Measurements from ENCODE around the gene EGFR. TPM values are rescaled to one million over a fixed set of nuclear protein-coding genes. Genes with fewer than 3 reads are reported as not detected.

The EGFR gene
- total RNA-seq, 3 donors from 2014 or later = 63.6 to 96.3 (median 72.5) TPM

DNA sequence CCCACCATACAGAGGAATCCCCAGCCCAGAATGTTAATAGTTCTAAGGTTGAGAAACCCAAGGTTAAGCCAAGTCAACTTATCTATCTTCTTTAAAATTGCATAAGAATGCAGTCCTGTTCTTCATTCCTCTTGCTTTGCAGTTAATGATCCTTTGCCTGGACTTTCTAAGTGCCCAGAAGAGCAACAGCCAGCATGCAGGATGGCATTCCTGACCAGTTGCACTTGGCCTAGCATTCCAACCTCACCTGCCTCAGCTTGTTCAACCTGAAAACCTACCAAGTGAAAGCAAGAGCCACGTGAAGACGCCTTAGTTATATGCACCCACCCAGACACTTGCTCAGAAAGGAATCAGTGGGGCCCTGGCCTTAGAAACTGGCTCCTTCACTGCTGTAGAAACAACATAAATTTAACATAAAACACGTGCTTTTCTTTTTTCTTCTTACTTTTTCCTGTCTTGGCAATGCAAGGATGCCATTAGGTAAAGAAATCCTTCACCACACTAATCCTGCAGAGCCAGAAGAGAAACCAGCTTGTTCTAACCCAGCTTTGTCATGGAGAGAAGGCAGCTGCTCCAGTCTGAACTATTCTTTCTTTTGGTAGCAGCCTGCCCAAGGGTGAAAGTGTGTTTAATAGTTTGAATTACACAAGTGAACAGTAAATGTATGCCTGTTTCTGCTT lies 25.0 kb downstream of the EGFR start:
- no peak overlapping the region for H3K4me3 ChIP-seq
- ATAC-seq = peak; percentile 12
- no peaks in the 10 kb centered on the region for H3K9me3 ChIP-seq
- peaks cover 36% of the 10 kb centered on the region for H3K4me1 ChIP-seq (ENCODE audit: low read depth)
- DNase-seq = no peak
- no peaks in the 10 kb centered on the region for H3K36me3 ChIP-seq (ENCODE audit: low read depth)
- intact Hi-C loops (cut with DNase I, micrococcal nuclease) = no loop called here
- TF ChIP-seq, protein P1, sequence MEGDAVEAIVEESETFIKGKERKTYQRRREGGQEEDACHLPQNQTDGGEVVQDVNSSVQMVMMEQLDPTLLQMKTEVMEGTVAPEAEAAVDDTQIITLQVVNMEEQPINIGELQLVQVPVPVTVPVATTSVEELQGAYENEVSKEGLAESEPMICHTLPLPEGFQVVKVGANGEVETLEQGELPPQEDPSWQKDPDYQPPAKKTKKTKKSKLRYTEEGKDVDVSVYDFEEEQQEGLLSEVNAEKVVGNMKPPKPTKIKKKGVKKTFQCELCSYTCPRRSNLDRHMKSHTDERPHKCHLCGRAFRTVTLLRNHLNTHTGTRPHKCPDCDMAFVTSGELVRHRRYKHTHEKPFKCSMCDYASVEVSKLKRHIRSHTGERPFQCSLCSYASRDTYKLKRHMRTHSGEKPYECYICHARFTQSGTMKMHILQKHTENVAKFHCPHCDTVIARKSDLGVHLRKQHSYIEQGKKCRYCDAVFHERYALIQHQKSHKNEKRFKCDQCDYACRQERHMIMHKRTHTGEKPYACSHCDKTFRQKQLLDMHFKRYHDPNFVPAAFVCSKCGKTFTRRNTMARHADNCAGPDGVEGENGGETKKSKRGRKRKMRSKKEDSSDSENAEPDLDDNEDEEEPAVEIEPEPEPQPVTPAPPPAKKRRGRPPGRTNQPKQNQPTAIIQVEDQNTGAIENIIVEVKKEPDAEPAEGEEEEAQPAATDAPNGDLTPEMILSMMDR (IDR thresholded peaks at IDR 0.05) = no peak

DNA sequence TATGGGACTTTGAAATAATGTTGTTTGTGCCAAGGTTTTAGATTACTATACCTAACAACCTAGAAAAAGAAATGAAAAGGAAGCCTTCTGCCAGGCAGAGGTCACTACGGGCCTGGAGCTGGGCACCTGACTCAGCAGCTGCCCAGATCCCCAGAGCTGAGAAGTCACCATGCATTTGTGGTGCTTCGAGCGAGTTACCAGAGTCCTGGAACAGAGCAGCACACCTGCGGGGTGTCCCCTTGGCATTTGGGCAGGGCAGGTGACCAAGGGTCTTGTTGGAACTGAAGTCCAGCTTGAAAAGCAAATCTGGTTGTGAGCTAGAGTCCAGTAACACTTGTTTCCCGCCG lies 25.5 kb downstream of the EGFR start:
- Histone ChIP-seq H3K4me1 (ENCODE audit: low read depth) (peaks cover 36% of the 10 kb centered on the region), H3K9me3 (no peaks in the 10 kb centered on the region), H3K36me3 (ENCODE audit: low read depth) (no peaks in the 10 kb centered on the region), H3K4me3 (no peak overlapping the region)
- TF ChIP-seq, protein P1 (IDR thresholded peaks at IDR 0.05) = no peak
- ATAC-seq (peak; percentile 20), DNase-seq (peak in 2 of 3 donors; percentile 25 to 39)
- intact Hi-C loops (cut with DNase I, micrococcal nuclease) = no loop called here

DNA sequence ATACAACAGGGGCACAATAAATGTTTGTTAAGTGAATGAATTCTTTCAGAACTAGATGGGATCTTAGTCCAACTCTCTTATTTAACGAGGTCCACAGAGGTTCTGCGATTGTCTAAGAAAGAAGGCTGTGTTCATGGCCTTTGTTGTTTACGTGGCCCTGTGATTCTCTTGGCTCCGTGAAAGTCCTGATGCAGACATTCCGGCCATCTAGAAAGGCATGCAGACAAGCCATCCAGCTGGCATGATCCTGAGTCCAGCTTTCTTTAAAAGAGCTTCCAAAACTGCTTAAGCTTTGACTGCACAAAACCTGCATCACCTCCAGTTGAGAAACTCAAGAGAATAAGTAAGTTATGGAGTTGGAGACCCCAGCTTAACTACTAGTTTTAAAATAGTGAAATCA lies 26.0 kb downstream of the EGFR start:
- no peak for ATAC-seq
- Histone ChIP-seq H3K9me3 (no peaks in the 10 kb centered on the region), H3K4me1 (ENCODE audit: low read depth) (peaks cover 36% of the 10 kb centered on the region), H3K4me3 (no peak overlapping the region), H3K36me3 (ENCODE audit: low read depth) (no peaks in the 10 kb centered on the region)
- no peak for DNase-seq
- TF ChIP-seq, protein P1 (IDR thresholded peaks at IDR 0.05) = no peak
- intact Hi-C loops (cut with DNase I, micrococcal nuclease) = no loop called here

DNA sequence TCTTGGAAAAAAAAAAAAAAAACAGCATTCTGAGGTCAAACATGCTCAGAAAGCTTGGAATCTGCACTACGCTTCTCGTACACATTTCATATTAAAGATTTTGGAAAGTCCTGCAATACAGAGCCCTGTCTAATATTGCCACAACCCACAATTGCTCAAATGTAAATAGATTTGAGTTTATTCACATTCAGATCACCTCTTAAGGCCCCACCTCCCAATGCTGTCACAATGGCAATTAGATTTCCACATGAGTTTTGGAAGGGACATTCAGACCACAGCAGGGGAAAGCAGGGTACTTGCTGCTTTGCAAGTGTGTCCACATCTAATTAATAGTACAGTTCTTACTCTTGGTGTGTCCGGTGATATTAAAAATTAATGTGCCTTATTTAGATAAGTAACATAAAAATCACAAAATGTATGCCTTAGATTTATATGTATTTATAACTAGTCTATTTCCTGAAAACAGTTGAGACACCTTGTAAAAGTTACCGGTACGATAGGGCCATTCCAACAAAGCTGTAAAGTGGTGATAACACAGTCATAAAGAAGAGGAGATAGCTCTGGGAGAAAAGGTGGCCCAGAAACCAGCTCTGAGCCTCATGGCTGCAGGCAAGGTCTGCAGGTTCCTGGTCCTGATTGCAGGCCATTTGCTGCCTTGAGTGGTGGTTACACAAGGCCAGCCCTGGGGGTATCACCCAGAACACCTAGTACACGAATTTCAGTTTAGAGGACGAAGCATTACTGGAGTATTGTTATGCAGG lies 27.9 kb downstream of the EGFR start:
- DNase-seq (peak; percentile 60 to 71 (median 67)), ATAC-seq (peak; percentile 93)
- intact Hi-C loops (cut with DNase I, micrococcal nuclease) = no loop called here

DNA sequence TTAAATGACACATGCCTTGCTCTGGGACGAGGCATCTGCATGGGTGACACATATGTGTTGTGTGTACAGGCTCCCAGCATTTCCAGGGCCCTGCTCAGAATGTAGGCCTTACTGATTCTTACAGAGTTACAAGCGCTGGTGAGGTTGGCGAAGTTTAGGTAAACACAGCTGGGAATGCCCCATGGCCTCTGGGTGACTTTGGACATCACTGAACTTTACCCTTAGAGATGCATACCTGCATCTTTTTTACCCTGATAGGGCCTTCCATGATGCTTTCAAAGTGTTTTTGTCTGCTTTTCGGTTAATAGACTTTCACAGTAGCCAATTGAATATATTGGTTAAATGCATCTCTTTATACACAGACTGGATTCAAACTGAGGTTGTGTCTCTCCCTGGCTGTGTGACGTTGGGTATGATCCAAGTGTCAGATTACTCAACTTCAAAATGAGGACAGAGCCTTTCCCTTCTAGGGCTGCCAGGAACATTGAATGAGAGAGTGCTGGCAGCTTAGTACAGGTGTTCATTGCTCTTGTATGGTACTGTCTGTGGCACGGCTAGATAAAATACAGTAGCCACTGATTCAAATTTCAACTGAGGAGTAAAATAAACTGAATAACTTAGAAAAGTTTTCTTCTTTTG lies 29.5 kb downstream of the EGFR start:
- DNase-seq (peak in 1 of 3 donors; percentile 43), ATAC-seq (peak; percentile 49)
- H3K4me1 ChIP-seq (ENCODE audit: low read depth) = peaks cover 36% of the 10 kb centered on the region
- TF ChIP-seq, protein P1 (IDR thresholded peaks at IDR 0.05) = no peak
- H3K36me3 ChIP-seq (ENCODE audit: low read depth) = no peaks in the 10 kb centered on the region
- H3K4me3 ChIP-seq = no peak overlapping the region
- no peaks in the 10 kb centered on the region for H3K9me3 ChIP-seq
- intact Hi-C loops (cut with DNase I, micrococcal nuclease) = no loop called here

More for the DNA sequence above, 27.9 kb downstream of the EGFR start:
- peaks cover 36% of the 10 kb centered on the region for H3K4me1 ChIP-seq (ENCODE audit: low read depth)
- TF ChIP-seq, protein P1 (IDR thresholded peaks at IDR 0.05) = no peak
- no peaks in the 10 kb centered on the region for H3K36me3 ChIP-seq (ENCODE audit: low read depth)
- no peak overlapping the region for H3K4me3 ChIP-seq
- no peaks in the 10 kb centered on the region for H3K9me3 ChIP-seq
